GM18508 (cell line): ENCODE measurements around the gene PACC1.

Experiments
- ATAC-seq: cut with Tn5 transposase; IDR thresholded peaks from one replicate; pipeline ENCODE4 v1.9.1; 2021; ENCODE audit warnings: moderate number of reproducible peaks; ENCODE audit not compliant: insufficient read depth, unreplicated experiment

The PACC1 gene

DNA sequence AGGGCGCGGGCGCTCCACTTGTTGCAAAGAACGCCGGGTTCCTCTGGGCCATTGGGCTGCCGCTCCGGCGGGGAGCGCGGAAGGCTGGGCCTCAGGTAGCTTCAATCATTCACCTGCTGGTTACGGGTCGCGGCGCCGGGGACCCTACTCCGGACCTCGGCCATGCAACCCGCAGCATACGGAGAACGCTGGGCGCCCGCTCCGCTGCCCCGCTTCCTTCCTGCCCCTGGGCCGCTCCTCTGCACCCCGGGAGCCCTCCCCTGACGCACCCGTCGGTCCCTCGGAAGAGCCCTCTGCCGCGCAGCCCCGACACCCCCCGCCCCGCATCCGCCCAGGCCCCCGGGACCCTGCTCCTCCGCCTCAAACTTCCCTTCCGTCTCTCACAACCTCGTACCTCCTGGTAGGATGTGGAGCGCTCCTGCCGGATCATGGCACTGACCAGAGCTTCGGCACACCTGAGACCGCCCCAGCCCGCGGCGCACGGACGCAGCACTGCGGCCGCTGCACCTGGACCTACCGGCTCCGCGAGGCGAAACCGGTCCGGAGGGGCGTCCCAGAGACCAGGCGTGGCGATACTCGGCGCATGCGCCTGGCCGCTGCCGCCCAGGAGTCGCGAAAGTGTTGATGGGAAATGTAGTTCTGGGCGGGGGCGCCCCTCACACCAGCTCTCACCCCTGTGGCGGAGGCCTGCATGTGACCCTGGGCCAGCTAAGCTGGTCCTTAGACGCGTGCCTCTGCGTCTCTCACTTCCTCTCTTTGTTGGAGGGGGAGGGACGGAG is at the start of gene PACC1:
Gene PACC1 (minus strand): TSS at position 559 of the 779 bp plus-strand sequence. CDS start 129 bp downstream, at position 430.
- ATAC-seq, result peak; percentile 95

DNA sequence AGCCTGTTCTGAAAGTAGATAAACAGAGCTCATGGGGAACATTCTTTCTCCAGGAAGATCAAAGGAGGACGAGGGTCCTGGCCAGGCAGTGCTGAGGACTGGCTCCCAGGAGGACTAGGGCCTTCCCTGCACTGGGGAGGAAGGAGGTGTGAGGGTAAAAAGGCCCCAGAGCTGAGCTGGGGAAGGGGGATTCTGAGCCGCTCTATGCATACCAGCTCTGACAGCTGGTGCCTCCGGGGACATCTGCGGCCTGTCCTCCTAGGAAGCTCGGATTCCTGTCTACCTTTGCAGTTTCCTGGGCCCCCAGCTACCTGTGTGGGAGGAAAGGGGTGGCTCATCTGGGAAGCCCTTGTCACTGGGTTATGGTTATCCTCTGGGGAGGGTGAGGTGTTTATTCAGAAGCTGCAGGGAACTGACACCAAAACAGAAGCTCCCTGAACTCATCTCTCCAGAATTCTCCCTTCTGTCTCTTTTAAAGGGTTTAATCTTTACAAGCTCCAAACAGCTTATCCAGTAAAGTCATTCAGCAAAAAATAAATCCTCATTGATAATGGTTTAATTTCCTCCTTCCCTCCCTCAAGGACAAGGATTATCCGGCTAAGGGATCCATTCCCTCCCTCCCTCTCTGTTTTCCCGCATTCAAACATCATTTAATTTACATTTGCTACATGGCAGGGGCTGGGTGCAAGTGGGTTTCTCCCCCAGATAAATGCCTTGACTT is 49.0 kb upstream of the PACC1 start:
- ATAC-seq, result no peak

DNA sequence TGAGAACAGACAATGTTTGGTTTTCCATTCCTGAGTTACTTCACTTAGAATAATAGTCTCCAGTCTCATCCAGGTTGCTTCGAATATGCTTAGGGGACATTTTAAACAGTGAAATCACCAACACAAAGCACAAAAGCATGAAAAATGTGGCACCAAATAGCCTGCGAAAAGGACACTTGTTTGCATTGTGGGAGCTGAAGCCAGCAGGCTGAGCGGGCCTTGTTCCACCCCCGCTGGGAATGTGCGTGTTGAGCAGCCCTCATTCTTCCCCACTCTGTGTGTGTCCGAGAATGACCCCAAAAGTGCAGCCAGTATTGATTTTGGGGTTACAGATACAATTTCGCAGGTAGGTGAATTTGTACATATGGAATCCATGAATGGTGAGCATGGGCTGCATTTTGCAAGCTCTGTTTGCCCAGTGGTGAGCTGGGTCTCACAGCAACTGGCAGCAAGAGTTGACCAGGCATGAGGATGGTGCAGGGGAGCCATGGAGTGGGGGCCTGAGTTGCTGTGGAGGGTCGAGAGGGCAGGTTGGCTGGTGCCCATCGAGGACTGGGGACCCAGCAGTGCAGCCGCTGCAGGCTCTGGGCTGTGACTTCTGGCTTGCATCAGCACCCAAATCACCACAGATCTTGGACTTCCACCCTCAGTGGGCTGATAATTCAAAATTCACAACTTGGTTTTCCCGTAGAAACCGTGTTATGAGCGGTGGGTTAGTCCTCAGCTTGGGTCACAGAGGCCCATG is 47.4 kb upstream of the PACC1 start:
- ATAC-seq, result no peak

DNA sequence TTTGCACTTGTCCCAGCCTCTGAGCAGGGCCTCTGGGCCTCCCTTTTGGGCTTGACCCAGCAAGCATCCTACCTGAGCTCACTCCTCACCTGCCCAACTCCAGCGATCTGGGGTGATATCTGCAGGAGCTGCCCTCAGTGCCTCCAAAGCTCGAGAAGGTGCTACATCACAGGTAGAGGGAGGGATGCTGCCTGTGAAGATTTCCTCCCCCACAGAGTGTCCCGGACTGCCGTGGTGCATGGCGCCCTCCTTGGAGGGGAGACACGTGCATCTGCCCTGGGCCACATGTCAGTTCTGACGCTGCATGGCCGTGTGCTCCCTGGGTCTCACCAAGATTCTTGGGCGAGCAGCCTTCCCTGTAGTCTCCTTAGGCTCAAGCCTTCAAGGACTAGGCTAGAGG is 45.7 kb upstream of the PACC1 start:
- no peak for ATAC-seq

DNA sequence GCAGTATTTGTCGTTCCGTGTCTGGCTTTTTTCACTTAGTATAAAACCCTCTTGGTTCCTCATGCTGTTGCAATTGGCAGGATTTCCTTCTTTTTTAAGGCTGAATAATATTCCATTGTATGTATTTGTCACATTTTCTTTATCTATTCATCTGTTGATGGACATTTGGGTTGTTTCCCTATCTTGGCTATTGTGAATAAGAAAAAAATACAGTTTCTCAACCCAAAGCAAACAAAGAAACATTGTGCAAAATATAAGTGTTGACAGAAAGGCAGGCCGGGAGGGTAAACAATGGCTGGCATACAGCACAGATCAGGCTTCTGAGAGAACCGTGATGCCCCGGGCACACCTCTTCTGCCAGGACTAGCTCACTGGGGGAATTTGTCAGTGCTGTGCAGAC is 45.0 kb upstream of the PACC1 start:
- ATAC-seq, result no peak

DNA sequence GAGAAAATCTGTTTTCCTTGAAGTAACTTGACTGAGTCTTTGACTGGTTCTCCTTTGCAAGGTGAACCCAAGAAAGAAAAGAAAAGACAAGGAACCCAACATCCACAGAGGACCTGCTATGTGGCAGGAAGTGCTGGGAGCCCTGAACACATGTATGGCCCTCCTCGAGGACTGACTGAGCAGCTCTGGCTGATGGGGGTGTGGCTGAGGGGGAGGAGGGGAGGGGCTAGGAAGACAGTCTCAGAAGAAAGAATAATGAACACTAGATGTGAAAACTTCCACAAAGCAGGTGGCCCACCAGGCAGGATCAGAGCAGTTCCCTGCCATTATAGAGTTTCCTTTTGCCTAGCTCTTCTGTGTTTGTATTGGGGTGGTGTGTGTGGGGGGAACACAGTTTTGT is 44.1 kb upstream of the PACC1 start:
- ATAC-seq, result no peak

DNA sequence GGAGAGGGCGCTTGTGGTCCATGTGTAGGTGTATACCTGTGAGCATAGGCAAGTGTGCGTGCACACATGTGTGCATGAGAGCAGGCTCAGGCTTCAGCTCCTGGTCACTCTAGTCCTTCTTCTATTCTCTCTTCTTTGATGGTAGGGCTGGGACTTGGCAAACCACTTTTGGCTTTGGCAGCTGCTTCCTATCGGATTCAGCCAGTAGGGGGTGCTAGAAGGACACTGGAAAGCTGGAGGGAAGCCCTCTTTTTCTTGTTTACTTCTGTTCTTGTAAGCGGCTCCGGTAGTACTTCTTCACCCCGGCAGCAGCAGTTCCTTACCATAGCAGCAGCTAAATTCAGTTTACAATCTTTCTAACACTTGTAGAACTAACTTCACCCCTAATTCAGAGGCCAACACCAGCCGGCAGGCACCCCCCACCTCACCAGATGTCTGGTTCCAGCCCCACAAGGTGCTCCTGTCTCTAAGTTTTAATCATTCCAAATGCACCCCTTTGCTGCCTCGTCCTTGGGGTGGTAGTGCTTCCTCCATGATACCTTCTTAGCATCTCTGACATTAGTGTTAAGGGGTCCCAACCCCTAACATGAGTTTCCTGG is 43.2 kb upstream of the PACC1 start:
- no peak for ATAC-seq

DNA sequence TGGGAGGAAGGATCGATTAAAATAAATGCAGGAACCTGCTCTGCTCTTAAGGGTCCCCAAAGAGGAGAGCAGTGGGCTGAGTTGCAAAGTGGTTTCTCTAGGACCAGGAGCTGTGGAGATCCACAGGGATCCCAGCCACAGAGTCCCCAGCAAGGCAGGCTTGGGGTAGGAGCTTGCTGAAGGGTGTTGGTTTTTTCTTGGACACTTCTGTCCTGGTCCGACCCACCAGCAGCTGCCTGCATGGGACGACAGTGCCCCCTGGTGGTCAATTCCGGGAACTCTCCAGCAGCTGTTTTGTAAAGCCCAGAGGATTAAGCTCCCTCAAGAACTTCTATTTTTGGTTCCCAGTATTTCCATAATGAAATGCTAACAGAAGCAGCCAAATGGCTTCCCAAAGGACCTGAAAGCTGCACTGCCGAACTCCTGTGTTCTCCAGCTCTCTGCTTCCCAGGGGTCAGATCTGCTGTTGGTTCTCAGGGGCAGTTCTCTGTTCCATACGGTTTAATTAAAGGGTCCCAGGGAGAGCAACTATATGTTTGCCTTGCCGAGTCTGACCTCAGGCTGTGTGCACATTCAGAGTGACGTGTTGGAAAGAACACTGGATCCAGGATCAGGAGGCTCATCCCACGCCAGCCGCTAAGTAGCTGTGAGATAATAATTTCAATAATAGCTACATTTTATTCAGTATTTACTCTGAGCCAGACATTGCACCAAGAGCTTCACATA is 41.3 kb upstream of the PACC1 start:
- ATAC-seq, result peak; percentile 53

DNA sequence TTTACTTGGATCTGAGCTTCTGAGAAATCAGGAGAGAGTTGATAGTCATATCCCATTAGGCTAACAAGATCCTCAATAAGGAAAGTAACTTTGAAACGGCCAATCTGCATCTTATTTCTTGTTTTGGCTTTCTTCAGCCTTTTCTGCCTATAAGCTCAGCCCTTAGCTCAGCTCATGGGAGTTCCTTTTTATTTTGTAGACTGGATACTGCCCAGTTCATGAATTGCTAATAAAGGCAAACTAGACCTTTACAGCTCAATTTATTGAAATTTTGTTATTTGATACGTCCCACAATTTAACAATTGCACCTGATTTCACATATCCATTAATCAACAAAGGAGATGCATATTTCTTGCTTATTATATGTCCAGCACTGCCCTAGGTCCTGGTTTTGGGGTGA is 40.7 kb upstream of the PACC1 start:
- no peak for ATAC-seq

DNA sequence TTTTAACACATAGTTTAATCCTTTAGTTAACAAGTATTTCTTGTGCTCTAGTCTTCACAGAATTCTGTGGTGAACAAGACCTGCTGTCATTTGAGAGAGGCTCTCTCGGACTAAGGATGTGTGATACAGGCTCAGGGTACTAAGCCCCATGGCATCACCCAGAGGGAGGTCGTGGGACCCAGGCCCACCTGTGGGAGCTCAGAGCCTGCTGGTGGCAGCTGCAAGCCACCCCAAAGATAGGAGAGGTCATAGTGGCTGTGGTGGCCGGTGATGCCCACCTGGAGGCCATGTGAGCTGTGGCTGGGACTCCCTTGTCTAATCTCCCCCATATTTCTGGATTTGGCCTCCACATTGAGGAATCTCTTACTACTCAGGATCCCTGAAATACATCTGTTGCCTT is 40.1 kb upstream of the PACC1 start:
- ATAC-seq, result no peak

DNA sequence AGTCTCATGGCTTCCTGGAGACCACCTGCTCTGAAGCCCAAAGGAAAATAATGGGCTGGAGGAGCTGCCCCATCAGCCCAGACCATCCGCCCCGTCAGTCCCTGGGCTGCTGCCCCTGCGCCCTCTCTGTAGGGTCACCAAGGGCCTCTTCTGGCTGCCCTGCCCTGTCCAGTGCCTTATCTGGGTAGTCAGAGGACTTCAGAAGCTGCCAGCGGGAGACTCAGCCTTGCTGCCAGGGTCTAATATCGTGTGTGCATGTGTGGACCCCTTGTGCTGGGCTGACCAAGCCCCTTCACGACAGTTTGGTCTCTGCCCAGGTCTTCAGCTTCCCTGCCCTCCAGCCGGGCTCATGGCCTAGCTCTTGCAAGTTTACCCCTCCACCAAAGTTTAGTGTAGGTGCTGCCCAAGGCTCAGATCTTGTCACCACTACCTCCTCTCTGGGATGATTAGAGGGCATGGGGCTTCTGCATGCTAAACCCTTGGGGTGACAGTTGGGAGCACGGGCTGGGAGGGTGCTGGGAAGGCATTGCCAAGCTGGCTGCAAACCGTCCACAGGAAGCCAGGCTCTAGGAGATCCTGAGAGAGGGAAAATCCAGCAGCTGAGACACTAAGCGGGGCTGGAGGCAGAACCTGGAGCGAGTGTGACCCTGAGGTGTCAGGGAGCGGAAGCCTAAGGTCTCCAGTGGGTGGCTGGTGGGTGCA is 38.6 kb upstream of the PACC1 start:
- ATAC-seq, result no peak

DNA sequence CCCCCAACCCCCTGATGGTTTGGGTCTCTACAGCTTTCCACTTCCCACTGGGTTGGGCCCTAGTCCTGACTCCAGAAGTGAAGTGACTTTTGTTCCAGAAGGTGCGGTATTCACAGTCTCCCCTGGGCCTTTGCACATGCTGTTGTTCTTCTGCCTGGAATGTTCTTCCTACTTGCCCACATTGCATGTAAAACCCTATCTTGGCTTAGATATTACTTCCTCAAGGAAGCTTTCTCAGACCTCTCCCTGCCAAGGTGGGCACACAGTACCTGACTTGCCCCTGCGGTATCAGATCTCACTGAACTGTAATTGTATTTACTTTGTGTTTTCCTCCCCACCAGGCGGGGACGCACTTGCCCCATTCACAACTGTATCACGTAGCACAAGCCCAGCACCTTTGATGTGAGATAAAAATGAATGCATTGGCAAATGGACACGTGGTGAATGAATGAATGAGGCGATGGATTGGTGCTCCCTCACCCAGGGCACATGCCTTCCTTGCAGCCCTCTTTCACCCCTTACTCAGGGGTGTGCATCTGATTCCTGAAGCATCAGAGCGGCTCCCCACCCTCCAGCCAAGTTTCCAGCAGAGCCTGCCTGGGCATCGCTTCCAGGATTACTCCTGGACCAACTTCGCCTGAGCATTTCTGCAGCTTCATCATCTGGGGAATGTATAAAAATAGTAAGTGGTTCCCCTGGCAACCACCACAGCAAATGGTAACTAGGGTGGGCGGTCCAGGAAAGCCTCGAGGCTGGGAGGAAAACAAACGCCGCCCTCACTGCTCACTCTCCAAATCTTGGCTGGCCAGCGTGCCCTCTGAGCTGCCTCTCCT is 37.9 kb upstream of the PACC1 start:
- ATAC-seq, result no peak

DNA sequence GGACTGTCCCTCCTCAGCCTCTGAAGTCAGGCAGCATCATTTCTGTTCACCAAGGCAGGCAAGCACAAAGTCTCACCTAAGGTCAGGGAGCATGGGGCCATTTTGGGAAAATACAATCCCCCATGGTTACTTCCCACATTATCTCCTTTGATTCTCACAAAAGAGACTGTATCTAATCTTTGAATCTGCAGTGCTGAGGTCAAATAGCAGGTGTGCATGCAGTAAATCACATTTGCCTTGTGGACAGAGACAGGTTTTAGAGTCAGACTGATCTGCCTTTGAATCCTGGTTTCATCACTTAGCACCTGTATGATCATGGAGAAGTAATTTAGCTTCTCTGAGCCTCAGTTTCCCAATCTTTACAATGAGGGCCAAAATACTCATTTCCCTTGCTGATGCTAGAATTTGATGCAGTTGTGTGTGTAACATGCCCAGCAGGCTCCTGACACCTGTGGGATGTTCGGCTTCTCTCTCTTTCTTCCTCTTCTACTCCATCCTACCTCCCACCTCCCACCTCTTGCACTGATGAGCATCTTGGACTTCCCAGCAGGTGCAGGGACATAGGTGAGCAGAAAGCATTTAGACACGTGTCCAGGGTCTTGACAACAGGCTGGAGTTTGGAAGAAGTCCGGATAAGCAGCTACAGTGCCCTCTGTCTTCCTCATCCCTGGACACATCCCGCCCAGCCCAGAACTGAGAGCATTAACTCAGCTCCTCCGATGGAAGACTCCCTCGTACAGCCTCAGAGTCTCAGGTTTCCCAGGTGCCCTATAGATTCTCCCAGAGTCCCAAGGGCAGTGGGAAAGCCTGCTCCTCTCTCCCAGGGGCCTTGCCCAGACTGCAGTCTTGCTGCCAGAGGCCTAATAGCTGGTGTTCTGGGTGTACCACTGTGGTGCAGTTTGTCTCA is 37.0 kb upstream of the PACC1 start:
- ATAC-seq, result no peak

DNA sequence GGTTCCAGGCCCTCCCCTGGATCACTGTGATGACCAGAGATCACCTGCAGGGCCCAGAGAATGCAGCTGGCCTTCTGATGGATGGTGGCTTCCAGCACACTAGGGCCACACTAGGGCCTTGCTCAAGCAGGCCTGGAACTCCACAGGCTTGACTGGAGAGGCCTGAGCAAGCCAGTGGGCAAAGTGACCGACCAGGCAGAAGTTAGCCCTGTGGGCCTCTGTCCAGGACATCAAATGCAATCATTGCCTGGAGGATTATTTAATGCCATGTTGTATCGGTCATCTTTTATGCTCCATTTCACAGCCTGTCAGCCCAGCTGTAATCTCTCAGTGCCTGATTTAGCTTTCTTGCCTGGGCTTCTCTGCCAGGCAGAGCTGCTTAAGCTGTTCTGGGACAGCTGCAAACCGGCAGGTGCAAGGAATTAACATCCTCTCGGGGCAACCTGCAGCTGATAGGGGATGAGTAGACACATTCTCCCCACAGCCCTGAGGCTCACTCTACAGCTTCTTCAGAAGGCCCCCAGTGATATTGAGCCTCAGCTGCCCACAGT is 35.7 kb upstream of the PACC1 start:
- ATAC-seq, result no peak

DNA sequence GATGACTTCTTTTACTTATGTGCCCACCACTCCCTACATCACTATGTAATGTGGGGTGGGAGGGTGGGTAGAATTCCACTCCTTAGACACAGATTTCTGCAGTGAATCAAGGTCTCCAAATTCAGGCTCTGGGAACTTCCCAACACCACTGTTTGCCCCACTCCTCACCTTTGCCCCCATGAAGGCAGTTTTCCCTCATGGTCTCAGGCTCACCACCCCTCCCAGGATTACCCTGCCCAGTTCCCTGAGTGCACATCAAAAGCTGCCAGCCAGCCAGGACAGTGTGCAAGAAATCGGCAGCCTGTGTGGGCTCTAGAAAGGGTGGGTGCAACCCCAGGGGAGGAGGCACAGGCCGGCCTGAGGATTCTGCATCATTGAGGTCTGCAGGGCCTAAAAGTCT is 32.8 kb upstream of the PACC1 start:
- ATAC-seq, result no peak

DNA sequence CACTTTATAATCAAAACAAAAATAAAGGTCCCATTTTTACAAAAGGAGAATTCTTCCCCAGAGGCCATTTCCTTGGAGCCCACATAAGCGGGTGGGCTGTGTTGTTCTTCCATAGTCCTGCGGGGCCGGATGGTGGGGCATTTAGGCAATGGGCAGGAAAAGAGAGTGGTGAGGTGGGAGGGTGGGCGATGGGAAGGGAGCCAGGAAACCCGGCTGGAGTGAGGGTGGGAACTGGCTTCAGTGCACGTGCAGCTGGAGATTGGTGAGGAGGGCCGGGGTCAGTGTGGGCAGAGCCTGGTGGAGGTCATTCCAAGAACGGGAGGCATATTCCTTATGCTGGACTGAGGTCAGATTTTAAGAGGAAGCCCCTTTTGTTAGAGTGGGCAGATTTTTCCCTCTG is 31.6 kb upstream of the PACC1 start:
- ATAC-seq, result no peak

DNA sequence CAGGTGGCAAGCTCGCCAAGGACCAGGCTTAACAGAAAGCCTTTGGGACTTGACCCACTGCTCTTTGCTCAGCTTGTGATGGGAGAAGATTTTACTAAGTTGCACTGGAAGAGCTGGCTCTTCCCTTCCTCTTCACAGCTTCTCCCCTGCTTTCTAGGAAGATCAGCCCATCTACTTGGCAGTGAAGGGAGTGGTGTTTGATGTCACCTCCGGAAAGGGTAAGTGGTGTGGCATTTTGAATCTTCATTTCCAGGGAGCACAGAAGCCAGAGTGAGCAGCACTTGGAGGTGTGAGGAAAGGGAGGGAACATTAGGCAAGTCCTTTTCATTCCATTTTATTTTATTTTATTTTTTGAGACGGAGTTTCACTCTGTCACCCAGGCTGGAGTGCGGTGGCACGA is 27.7 kb upstream of the PACC1 start:
- no peak for ATAC-seq
